ENCODE measurements around the gene COL6A3.

The COL6A3 gene

GRCh38 chr2:237413777-237414661 lies at the start of gene COL6A3:
Gene COL6A3 (minus strand): TSS chr2:237414164. CDS start chr2:237396817, 17,347 bp downstream.
- no peak for DNase-seq (ENCODE audit: low spot score)

GRCh38 chr2:237459741-237460174 lies 45.8 kb upstream of the COL6A3 start:
- no peak for DNase-seq (ENCODE audit: low spot score)

- no peak for DNase-seq (ENCODE audit: low spot score)
Observed at GRCh38 chr2:237459226-237459625, 45.3 kb upstream of the COL6A3 start.

- no peak for DNase-seq (ENCODE audit: low spot score)
Observed at GRCh38 chr2:237458519-237458918, 44.6 kb upstream of the COL6A3 start.

GRCh38 chr2:237457388-237457941 lies 43.5 kb upstream of the COL6A3 start:
- no peak for DNase-seq (ENCODE audit: low spot score)

GRCh38 chr2:237456200-237456843 lies 42.4 kb upstream of the COL6A3 start:
- no peak for DNase-seq (ENCODE audit: low spot score)

- no peak for DNase-seq (ENCODE audit: low spot score)
Observed at GRCh38 chr2:237455764-237456163, 41.8 kb upstream of the COL6A3 start.

- no peak for DNase-seq (ENCODE audit: low spot score)
Observed at GRCh38 chr2:237453671-237454070, 39.7 kb upstream of the COL6A3 start.

GRCh38 chr2:237452861-237453260 lies 38.9 kb upstream of the COL6A3 start:
- no peak for DNase-seq (ENCODE audit: low spot score)

GRCh38 chr2:237451643-237452469 lies 37.9 kb upstream of the COL6A3 start:
- no peak for DNase-seq (ENCODE audit: low spot score)

GRCh38 chr2:237450583-237450982 lies 36.6 kb upstream of the COL6A3 start:
- no peak for DNase-seq (ENCODE audit: low spot score)

- no peak for DNase-seq (ENCODE audit: low spot score)
Observed at GRCh38 chr2:237450108-237450507, 36.1 kb upstream of the COL6A3 start.

GRCh38 chr2:237449193-237449881 lies 35.4 kb upstream of the COL6A3 start:
- DNase-seq (ENCODE audit: low spot score) = no peak

GRCh38 chr2:237448626-237449025 lies 34.7 kb upstream of the COL6A3 start:
- DNase-seq (ENCODE audit: low spot score) = no peak

- DNase-seq (ENCODE audit: low spot score) = no peak
Observed at GRCh38 chr2:237448171-237448570, 34.2 kb upstream of the COL6A3 start.

- no peak for DNase-seq (ENCODE audit: low spot score)
Observed at GRCh38 chr2:237447496-237447895, 33.5 kb upstream of the COL6A3 start.

- DNase-seq (ENCODE audit: low spot score) = no peak
Observed at GRCh38 chr2:237446338-237446665, 32.3 kb upstream of the COL6A3 start.

- no peak for DNase-seq (ENCODE audit: low spot score)
Observed at GRCh38 chr2:237445611-237446337, 31.8 kb upstream of the COL6A3 start.

GRCh38 chr2:237444071-237444470 lies 30.1 kb upstream of the COL6A3 start:
- DNase-seq (ENCODE audit: low spot score) = no peak

- no peak for DNase-seq (ENCODE audit: low spot score)
Observed at GRCh38 chr2:237441605-237442274, 27.8 kb upstream of the COL6A3 start.
